Vagina (tissue), 2 donors: Measurements from ENCODE around the gene CAPN7.

Source experiments
- POLR2A ChIP-seq, 2 donors: fragments of 450-650 bp; IDR thresholded peaks; one replicate each; pipeline ENCODE4 v1.6.1; 2017; ENCODE audit warnings: antibody characterized with exemption in 2 of 2, mild to moderate bottlenecking in 2 of 2, moderate library complexity in 2 of 2
- POLR2AphosphoS5 ChIP-seq, 2 donors: sonication (generic); formaldehyde crosslinking; IDR thresholded peaks; one replicate each; pipeline ENCODE4 v1.9.0; 2017; ENCODE audit warnings: antibody characterized with exemption in 2 of 2, mild to moderate bottlenecking in 2 of 2, low read depth in 1 of 2; ENCODE audit not compliant: insufficient read depth in 1 of 2
- TF ChIP-seq, protein P1 (sequence below), 3 experiments: fragments of 450-650 bp in 2 of 3; fragments of 200-600 bp in 1 of 3; sonication (generic) in 1 of 3; IDR thresholded peaks; one replicate each; pipeline ENCODE4 v1.5.1; 2017 to 2019; ENCODE audit warnings: antibody characterized with exemption in 3 of 3, mild to moderate bottlenecking in 2 of 3, moderate library complexity in 2 of 3

DNA sequence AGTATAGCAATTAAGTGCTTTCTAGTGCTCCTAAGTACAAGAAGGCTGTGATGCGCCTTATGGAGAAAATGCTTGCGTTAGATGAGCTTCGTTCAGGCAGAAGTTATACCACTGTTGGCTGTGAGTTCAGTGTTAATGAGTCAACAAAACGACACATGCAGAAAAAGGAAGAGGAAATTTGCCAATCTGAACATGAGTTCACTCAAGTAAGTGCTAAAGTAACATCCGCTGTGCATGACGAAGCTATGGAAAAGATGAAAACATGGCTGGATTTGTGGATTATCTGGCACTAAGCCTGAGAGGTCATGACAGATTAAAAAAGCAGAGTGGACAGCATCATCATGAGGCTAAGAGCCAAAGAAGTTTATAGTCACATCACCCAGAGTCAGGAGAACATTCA, 89.5 kb downstream of the CAPN7 start:
- TF ChIP-seq, protein P1, sequence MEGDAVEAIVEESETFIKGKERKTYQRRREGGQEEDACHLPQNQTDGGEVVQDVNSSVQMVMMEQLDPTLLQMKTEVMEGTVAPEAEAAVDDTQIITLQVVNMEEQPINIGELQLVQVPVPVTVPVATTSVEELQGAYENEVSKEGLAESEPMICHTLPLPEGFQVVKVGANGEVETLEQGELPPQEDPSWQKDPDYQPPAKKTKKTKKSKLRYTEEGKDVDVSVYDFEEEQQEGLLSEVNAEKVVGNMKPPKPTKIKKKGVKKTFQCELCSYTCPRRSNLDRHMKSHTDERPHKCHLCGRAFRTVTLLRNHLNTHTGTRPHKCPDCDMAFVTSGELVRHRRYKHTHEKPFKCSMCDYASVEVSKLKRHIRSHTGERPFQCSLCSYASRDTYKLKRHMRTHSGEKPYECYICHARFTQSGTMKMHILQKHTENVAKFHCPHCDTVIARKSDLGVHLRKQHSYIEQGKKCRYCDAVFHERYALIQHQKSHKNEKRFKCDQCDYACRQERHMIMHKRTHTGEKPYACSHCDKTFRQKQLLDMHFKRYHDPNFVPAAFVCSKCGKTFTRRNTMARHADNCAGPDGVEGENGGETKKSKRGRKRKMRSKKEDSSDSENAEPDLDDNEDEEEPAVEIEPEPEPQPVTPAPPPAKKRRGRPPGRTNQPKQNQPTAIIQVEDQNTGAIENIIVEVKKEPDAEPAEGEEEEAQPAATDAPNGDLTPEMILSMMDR (IDR thresholded peaks at IDR 0.05) = no peak
- TF ChIP-seq POLR2A (IDR thresholded peaks at IDR 0.05) (no peak), POLR2AphosphoS5 (IDR thresholded peaks at IDR 0.05; ENCODE audit: insufficient read depth in 1 of 2, low read depth in 1 of 2) (peak in 1 of 2 donors; percentile 64)
